HG02759 (cell line): Measurements from ENCODE around the gene HIP1.
"Not testable (repeated sequence)": the region's sequence is repeated elsewhere in the genome, so short reads cannot be mapped to it uniquely, and the experiment has no call there.

Experiments
- ATAC-seq: cut with Tn5 transposase; IDR thresholded peaks from one replicate; pipeline ENCODE4 v1.9.1; 2021; ENCODE audit warnings: mild to moderate bottlenecking, moderate library complexity; ENCODE audit not compliant: unreplicated experiment

HIP1 gene

GRCh38 chr7:75646571-75647102, 92.1 kb downstream of the HIP1 start:
- ATAC-seq, result no peak

- no peak for ATAC-seq
Observed at GRCh38 chr7:75645570-75645969, 93.2 kb downstream of the HIP1 start.

GRCh38 chr7:75644589-75644988, 94.2 kb downstream of the HIP1 start:
- no peak for ATAC-seq

GRCh38 chr7:75642810-75643486, 95.8 kb downstream of the HIP1 start:
- ATAC-seq, result no peak

- ATAC-seq, result no peak
Observed at GRCh38 chr7:75640201-75640600, 98.5 kb downstream of the HIP1 start.

GRCh38 chr7:75639886-75640190, 98.9 kb downstream of the HIP1 start:
- no peak for ATAC-seq

- no peak for ATAC-seq
Observed at GRCh38 chr7:75639071-75639885, 99.5 kb downstream of the HIP1 start.

- ATAC-seq, result no peak
Observed at GRCh38 chr7:75638594-75639070, 100.1 kb downstream of the HIP1 start.

GRCh38 chr7:75637854-75638593, 100.7 kb downstream of the HIP1 start:
- no peak for ATAC-seq

GRCh38 chr7:75635036-75635435, 103.7 kb downstream of the HIP1 start:
- no peak for ATAC-seq

GRCh38 chr7:75632587-75632986, 106.2 kb downstream of the HIP1 start:
- ATAC-seq, result not testable (repeated sequence)

- no peak for ATAC-seq
Observed at GRCh38 chr7:75631711-75632110, 107.0 kb downstream of the HIP1 start.

- no peak for ATAC-seq
Observed at GRCh38 chr7:75630549-75630948, 108.2 kb downstream of the HIP1 start.

- no peak for ATAC-seq
Observed at GRCh38 chr7:75629044-75629443, 109.7 kb downstream of the HIP1 start.

GRCh38 chr7:75628055-75628454, 110.7 kb downstream of the HIP1 start:
- no peak for ATAC-seq

GRCh38 chr7:75626954-75627353, 111.8 kb downstream of the HIP1 start:
- ATAC-seq, result no peak

GRCh38 chr7:75625868-75626267, 112.9 kb downstream of the HIP1 start:
- no peak for ATAC-seq

GRCh38 chr7:75624134-75624832, 114.5 kb downstream of the HIP1 start:
- ATAC-seq, result no peak

- no peak for ATAC-seq
Observed at GRCh38 chr7:75623390-75624133, 115.2 kb downstream of the HIP1 start.

GRCh38 chr7:75621124-75621523, 117.6 kb downstream of the HIP1 start:
- ATAC-seq, result no peak
